ENCODE data around the gene CD7.
"Not testable (repeated sequence)": the region's sequence is repeated elsewhere in the genome, so short reads cannot be mapped to it uniquely, and the experiment has no call there.

- TF ChIP-seq CTCF (conservative IDR thresholded peaks at IDR 0.05; ENCODE audit: low read length); EZH2phosphoT487 (IDR thresholded peaks at IDR 0.05; ENCODE audit: borderline replicate concordance, low read depth, low read length): not testable (repeated sequence)
Measured at GRCh38 chr17:82347994-82348393, 30.6 kb upstream of the CD7 start.

Measured in OCI-LY7 (cell line).